ENCODE results near the gene FUT3. TPM values are rescaled to one million over a fixed set of nuclear protein-coding genes. Genes with fewer than 3 reads are reported as not detected.

The FUT3 gene
- total and polyA plus RNA-seq, 9 of the 15 experiments (the other 6 are each of a cell fraction or from before 2014, with no cell fraction given), result 0.09 TPM; not detected in 8

- Histone ChIP-seq H3K36me3 (ENCODE audit: control insufficient read depth, insufficient read depth, low read length) (no peaks in the 10 kb centered on the region), H3K27ac (ENCODE audit: extremely low read depth, low read depth, low read length) (no peak overlapping the region), H2AFZ (ENCODE audit: low read depth, low read length) (no peak overlapping the region), H3K4me3 (no peak overlapping the region), H3K4me2 (ENCODE audit: insufficient read depth, low read length) (no peak overlapping the region), H3K4me1 (replicated peaks in 1 of 2; ENCODE audit: control insufficient read depth in 2 of 2, insufficient read depth in 2 of 2, low read length in 2 of 2) (peaks cover 36 to 74% of the 10 kb centered on the region in 2 experiments), H3K9me3 (replicated peaks; ENCODE audit: control insufficient read depth, insufficient read depth, low read depth, low read length) (no peaks in the 10 kb centered on the region), H3K27me3 (ENCODE audit: control insufficient read depth in 2 of 2, insufficient read depth in 2 of 2, low read length in 2 of 2) (no peaks in the 10 kb centered on the region), H4K20me1 (replicated peaks; ENCODE audit: control insufficient read depth, insufficient read depth, low read length) (0 out of 2 replicates have a peak, but pooled peaks cover 11% of the 10 kb centered on the region), H3K9ac (ENCODE audit: insufficient read depth in 1 of 2, low read depth in 2 of 2, low read length in 2 of 2) (peak overlapping the region in 1 of 2 experiments; percentile 73; a peak in 2 of 4 replicates), H3K79me2 (ENCODE audit: control insufficient read depth, insufficient read depth, low read length) (no peaks in the 10 kb centered on the region), H3K9me1 (ENCODE audit: control insufficient read depth, insufficient read depth, low read length) (no peaks in the 10 kb centered on the region)
- in situ Hi-C loops (cut with MboI) (loop anchor here (5.0 kb wide), 2 partner anchors 92 to 222 kb away; no protein-coding TSS in a partner anchor), intact Hi-C loops (cut with micrococcal nuclease) (loop anchor here (5.0 to 10.0 kb wide), 2 partner anchors 184 to 222 kb away; no protein-coding TSS in a partner anchor)
- DNase-seq (ENCODE audit: extremely low read depth in 1 of 4, low spot score in 3 of 4) (peak in 2 of 4 experiments; percentile 29 to 43), ATAC-seq (no peak), FAIRE-seq (no peak)
- CTCF ChIA-PET (ENCODE audit: low intra/inter-chr PET ratio), result no interaction called here
- POLR2A ChIA-PET, result interaction anchor here (0.6 to 1.3 kb wide), 4 partner anchors 9 to 221 kb away, joined by 3 to 11 read pairs (median 4); partner anchors contain the start of genes DUS3L and NDUFA11
- 61% methylated on average over 15 of the region's 17 CpGs for WGBS (ENCODE audit: insufficient coverage, low coverage, missing lambda C conversion rate)
- TF ChIP-seq KDM5B (IDR thresholded peaks at IDR 0.05; ENCODE audit: insufficient replicate concordance, low read depth, low read length) (no peak), ZFP36 (IDR thresholded peaks at IDR 0.05; ENCODE audit: low read depth, low read length, partially characterized antibody) (peak; percentile 38), BRF1 (IDR thresholded peaks at IDR 0.05; ENCODE audit: borderline replicate concordance, extremely low read depth, insufficient read length) (no peak), TAF9B (IDR thresholded peaks at IDR 0.05; ENCODE audit: partially characterized antibody) (no peak), KAT8 (IDR thresholded peaks at IDR 0.05; ENCODE audit: low read depth) (no peak), ATF6 (CRISPR knock-in tag; IDR thresholded peaks at IDR 0.05) (no peak), ZBTB2 (IDR thresholded peaks at IDR 0.05) (no peak), U2AF1 (optimal IDR thresholded peaks at IDR 0.05; ENCODE audit: low read depth, low read length) (no peak), EGR1 (conservative IDR thresholded peaks at IDR 0.05) (peak; percentile 34; the same call in 1 of the 2 replicates), USF2 (CRISPR knock-in tag; IDR thresholded peaks at IDR 0.05) (peak; percentile 42; the same call in 1 of the 2 replicates), KDM1A (IDR thresholded peaks at IDR 0.05) (peak in 1 of 2 experiments; percentile 38; a peak in 1 of 4 replicates), ZNF121 (CRISPR knock-in tag; conservative IDR thresholded peaks at IDR 0.05) (peak; percentile 99), CEBPB (tag; IDR thresholded peaks at IDR 0.05) (peak; percentile 55), BCOR (IDR thresholded peaks at IDR 0.05) (peak; percentile 72; the same call in 1 of the 2 replicates)
- no TSS peak for BruUV-seq (replicated peaks)
Measured at GRCh38 chr19:5800361-5801270, 50.6 kb downstream of the FUT3 start.

All from K562 (cell line).